GM19438 (cell line): Measurements from ENCODE around the gene SYDE1.

ENCODE experiments used
- ATAC-seq: cut with Tn5 transposase; IDR thresholded peaks from one replicate; pipeline ENCODE4 v1.9.1; 2021; ENCODE audit warnings: low read depth; ENCODE audit not compliant: unreplicated experiment

SYDE1 gene

DNA sequence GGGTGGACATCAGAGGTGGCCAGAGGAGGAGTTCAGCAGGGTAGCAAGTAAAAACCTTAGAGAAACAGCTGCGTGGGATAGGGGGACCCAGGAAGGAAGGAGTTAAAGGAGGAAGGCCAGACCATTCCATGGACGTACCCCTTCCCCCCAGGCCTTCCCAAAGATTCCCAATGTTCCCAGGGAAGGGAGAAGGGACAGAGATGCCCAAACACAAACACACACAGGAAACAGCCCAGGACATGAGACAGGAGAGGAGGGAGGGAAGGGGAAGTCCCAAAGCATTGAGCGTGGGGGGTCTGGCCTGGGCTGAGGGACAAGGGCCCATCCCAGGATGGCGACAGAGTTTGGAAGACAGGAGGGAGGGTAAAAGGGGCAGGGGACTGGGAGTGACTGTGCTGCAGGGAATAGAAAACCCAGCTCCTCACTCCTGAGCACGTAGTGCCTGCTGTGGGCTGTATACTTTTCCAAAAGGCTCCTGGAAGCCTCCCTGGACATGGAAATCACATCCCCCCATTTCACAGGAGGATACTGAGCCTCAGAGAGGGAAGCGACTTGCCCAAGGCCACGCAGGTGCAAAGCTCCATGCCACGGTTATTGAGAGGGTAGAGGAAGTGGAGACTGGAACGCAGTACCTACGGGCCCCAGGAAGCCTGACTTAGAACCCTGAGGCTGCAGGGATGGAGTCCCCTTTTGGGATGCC, 1.1 kb downstream of the SYDE1 start:
- ATAC-seq = no peak

DNA sequence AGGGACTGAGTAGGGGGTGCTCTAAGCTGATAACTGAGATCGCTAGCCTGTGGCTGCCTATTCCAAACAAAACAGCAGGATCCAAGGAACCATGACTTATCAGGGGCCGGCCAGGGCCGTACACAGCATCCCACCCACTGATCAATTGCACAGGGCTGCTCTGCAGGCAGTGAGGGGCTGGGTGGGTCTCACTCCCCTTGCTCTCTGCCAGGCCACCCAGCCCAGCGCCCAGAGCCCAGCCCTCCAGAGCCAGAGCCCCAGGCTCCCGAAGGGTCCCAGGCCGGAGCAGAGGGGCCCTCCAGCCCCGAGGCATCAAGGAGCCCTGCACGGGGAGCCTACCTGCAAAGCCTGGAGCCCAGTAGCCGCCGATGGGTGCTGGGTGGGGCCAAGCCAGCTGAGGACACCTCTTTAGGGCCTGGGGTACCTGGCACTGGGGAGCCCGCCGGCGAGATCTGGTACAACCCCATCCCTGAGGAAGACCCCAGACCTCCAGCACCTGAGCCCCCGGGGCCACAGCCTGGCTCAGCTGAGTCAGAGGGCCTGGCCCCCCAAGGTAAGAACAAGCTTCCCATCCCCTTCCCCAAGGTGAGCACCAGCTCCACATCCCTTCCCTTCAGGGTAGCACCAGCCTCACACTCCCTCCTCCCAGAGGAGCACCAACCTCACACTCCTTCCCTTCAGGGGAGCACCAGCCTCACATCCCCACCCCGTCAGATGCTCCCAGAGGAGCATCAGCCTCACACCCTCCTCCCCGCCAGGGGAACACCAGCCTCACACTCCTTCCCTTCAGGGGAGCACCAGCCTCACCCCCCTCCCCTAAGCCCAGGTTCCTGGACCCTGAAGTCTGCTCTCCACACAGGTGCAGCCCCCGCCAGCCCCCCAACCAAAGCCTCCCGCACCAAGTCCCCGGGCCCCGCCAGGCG, 1.9 kb downstream of the SYDE1 start:
- no peak for ATAC-seq

DNA sequence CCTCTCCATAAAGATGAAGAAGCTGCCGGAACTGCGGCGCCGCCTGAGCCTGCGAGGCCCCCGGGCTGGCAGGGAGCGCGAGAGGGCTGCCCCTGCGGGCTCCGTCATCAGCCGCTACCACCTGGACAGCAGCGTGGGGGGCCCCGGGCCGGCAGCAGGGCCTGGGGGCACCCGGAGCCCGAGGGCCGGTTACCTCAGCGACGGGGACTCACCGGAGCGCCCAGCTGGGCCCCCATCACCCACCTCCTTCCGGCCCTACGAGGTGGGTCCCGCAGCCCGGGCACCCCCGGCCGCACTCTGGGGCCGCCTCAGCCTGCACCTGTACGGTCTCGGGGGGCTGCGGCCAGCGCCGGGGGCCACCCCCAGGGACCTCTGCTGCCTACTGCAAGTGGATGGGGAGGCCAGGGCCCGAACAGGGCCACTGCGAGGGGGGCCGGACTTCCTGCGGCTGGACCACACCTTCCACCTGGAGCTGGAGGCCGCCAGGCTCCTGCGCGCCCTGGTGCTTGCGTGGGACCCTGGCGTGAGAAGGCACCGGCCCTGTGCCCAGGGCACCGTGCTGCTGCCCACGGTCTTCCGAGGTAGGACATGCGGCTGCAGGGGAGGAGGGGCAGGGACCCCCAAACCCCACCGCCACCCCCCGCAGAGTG, 2.7 kb downstream of the SYDE1 start:
- no peak for ATAC-seq

DNA sequence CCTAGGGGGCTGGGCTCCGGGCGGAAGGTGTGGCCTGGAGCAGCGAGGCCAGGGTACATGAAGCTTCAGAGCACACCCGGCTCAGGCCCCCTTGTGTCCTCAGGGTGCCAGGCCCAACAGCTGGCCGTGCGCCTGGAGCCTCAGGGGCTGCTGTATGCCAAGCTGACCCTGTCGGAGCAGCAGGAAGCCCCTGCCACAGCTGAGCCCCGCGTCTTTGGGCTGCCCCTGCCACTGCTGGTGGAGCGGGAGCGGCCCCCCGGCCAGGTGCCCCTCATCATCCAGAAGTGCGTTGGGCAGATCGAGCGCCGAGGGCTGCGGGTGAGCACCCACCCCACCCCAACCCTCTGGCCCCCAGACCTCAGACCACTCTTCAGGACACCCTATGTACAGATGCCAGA, 3.2 kb downstream of the SYDE1 start:
- no peak for ATAC-seq

DNA sequence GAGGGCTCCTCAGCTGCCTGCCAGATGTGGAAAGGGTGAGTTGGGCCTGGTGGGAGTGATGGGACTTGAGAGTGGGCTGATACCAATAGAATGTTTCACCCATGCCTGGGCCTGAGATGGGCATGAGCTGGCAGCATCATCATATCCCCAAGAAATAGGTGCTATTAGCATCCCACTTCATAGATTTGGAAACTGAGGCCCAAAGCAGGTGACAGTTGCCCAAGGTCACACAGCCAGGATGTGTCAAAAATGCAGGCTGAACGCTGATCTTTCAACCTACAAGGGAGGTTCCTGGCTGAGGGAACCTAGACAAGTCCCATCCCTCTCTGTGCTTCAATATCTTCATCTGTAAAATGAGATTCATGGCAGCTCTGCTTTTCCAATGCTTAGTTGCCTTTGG, 4.6 kb downstream of the SYDE1 start:
- ATAC-seq = no peak

DNA sequence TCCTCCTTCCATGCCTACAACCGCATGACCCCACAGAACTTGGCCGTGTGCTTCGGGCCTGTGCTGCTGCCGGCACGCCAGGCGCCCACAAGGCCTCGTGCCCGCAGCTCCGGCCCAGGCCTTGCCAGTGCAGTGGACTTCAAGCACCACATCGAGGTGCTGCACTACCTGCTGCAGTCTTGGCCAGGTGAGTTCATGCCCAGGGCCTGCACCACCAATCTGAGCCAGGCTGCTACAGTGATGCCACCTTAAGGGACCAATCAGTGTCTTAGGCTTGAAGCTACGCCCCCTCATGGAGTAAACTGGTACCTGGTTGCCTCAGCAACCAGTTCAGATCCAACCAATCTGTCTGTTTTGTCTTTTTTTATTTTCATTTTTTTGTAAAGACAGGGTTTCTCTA, 5.2 kb downstream of the SYDE1 start:
- no peak for ATAC-seq

DNA sequence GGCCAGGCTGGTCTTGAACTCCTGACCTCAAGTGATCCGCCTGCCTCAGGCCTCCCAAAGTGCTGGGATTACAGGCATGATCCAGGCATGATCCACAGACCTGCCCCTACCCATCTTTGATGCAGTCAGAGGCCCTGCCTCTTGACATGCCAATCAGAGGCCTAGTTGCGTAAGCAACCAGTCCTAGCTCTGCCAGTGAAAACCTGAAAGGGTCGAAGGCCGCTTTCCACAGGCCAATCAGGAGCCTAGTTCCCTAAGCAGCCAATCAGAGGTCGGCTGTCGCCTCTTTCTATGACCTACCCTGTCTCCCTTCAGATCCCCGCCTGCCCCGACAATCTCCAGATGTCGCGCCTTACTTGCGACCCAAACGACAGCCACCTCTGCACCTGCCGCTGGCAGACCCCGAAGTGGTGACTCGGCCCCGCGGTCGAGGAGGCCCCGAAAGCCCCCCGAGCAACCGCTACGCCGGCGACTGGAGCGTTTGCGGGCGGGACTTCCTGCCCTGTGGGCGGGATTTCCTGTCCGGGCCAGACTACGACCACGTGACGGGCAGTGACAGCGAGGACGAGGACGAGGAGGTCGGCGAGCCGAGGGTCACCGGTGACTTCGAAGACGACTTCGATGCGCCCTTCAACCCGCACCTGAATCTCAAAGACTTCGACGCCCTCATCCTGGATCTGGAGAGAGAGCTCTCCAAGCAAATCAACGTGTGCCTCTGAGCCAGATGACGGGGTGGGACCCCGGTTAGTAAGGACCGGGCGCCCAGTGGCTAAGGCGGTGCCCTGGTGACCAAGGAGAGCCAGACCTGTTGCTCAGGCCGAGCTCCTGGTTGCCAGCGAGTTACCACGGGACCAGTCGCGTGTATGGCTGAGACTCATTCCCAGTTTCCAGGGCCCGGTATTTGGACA, 6.3 kb downstream of the SYDE1 start:
- no peak for ATAC-seq

DNA sequence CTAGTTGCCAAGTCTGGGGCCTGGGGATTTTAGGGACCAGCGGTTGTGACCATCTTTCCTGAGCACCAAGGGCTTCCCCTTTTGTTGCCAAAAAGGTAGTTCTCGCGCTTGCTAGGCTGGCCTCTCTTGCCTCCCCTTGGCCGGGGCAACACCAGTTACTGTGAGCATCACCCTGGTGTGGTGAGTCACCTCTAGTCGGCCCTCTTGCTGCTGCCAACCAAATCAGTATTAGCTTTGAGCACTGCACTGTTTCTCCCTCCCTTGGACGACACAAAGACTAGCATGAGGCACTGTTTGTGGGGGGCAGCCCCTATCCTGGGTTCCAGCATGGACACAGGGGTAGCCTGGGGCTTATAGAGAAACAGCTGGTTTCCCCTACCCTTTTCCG, 6.9 kb downstream of the SYDE1 start:
- no peak for ATAC-seq

DNA sequence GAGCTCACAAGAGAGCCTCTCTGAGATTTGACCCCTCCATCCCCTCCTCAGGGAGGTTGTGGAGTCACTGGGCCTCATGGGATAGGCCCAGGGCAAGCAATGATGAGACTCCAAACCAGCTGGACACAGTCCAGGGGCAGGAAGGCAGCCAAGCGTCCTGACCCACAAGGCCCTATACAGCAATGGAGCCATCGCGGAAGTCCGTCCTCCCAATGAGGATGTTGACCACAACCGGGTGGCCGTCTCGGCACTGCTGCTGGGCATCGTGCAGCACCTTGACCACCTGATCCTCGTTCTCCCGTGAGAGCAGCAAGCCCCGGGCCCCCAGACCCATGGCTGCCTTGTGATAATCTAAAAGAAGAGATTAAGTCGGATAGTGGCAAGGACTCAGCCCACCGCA, 7.9 kb downstream of the SYDE1 start:
- no peak for ATAC-seq

DNA sequence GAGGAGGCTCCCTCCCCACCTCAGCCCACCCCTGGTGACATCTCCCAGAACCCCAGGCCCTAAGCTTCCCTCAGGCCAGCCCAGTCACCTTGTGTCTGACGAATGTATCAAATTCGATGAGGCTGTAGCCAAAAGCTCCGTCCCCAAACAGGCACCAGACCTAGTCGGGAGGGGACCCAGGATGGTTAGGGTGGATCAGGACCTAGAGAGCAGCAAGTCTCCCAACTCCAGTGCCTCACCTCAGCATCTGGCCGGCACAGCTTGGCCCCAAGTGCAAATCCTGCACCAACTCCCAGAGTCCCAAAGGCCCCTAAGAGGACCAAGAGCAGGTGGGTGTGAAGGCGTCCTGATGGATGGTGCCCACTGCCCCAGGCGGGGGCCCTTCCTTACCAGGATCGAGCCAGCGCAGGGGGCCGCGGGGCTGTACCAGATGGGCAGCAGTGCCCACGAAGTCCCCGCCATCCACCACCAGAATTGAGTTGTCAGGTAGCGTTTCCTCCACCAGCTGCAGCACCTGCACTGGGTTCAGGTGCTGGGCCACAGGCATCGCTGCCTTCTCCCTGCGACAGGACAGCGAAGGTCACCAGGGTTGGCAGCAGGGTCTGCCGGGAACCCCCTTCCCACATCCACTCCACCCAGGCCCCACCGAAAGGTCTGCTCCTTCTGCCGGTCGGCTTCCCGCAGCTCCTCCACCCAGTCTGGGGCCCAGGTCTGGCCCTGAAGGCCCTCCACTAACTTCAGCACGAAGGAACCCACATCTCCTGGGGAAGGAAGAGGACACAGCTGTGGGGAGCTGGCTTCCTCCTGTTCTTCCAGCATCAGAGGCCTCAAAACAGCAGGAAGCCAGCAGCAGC, 8.8 kb downstream of the SYDE1 start:
- no peak for ATAC-seq

DNA sequence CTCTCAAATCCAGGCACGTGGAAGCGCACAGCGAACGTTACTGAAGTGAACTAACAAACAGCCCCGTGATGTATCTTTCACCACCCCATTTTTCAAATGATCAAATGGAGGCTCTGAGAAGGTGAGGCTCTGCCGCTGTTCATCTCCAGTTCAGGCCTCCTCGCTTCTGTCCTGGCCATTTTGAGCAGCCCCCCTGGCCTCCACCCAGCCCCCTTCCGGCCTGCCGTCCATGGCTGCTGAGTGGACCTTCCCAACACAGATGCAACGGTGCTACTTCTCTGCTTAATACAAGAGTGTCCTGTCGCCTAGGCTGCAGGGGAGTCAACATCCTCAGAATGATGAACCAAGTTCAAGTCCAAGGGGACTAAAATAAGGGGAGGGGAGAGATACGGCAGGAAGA, 9.7 kb downstream of the SYDE1 start:
- no peak for ATAC-seq

DNA sequence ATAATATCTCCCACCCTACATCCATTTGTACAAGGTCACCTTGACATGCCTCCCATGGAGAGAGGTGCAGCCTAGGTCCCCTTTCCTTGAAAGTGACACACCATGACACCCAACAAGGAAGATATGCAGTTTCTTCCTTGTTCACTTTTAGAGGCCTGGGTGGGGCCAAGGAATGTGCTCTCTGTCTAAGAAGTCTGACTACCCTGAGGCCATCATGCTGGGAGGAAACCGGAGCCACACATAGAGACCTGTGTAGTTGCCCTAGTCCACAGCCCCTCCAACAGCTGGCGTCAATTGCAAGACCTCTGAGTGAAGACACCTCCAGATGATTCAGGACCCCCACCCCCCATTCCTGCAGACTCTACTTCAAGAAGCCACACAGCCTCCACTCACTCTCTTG, 11.0 kb downstream of the SYDE1 start:
- ATAC-seq = no peak

DNA sequence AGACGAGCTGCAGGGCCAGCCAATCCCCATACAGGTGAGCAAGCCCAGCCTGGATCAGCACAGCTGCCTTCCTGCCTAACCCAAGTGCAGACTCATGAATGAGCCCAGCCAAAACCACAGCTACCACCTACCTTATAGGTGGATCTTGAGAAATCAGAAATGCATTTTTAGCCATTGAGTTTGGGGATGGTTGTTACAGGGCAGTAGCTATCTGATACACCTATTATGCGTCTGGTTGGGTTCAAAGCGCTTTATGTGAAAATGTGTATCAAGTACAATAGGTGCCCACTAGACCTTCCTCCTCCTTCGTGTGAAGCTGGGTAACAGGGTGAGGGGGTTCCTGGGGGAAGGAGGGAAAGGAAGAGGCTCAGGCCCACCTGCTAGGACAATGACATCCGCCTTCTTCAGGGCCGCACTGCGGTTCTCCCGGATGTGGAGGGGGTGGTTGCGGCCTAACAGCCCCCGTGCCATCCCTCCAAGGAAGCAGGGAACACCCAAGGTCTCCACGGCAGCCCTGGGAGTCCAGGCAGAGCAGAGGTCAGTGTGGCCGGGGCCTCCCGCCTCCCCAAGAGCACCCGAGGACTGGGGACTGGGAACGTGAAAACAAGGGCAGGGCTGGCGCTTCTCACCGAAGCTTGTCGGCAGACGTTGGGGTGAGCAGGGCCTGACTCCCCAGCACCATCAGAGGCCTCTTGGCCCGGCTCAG, 11.7 kb downstream of the SYDE1 start:
- ATAC-seq = no peak

DNA sequence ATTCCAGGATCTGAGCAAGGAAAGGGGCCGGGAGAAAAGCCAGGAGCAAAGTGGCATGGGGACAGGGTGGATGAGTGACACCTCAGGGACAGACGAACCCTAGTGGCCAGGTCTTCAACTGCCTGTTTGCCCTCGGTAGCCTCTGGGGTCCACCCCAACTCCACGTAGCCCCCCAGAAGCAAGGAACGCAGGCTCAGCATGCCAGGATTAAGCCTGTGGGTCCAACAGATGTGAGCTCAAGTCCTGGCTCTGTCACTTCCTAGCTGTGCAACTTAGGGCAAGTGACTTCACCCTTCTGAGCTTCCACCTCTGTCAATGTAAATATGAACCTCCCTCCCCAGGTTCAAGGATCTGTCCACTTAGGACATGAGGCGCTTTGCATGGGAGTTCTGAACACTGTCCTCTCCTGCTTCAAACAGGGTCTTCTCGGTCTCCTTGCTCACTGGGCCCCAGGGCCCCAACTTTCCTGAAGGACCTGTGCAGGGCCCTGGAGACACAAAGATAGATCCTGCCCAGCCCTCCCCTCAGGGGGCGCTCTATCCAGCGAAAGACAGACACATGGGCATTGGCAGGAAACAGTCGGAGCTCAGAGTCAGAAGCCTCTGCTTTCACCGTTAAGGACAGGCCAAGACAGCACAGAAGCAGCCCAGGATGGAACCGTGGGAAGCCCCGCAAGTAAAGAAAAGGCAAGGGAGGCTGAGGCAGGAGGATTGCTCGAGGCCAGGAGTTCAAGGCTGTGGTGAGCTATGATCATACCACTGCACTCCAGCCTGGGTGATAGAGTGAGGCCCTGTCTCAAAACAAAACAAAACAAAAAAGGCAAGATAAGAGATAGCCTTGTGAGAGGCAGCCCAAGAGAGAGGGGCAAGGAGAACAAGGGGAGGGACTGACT, 13.2 kb downstream of the SYDE1 start:
- no peak for ATAC-seq

DNA sequence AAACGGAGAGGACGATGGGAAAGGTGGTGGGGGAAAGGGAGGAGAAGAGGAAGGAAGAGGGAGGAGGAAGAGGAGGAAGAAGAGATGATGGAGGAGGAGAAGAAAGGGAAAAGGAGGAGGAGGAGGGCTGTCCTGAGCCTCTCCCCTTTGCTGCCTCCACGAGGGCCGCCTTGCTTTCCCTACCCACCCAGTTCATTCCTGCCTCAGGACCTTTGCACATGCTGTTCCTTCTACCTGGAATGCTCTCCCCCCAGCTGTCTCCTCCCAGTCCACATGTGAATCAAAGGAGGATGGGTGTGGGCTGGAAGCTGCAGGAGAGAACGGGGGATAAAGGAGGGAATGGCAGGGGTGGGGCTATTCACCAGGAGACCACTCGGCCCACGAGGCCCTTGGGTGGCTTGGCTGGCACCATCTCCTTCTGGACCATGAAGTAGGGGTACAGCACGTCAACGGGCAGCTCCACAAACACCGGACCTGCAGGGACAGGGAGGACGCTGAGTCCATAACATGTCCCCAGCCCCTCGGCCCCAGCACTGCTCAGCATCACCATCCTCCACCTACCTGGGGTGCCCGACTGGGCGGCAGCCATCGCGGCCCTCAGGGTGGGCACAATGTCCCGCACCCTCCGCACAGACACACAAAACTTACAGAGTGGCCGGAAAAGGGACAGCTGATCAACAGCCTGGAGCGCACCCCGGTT, 15.3 kb downstream of the SYDE1 start:
- ATAC-seq = no peak

DNA sequence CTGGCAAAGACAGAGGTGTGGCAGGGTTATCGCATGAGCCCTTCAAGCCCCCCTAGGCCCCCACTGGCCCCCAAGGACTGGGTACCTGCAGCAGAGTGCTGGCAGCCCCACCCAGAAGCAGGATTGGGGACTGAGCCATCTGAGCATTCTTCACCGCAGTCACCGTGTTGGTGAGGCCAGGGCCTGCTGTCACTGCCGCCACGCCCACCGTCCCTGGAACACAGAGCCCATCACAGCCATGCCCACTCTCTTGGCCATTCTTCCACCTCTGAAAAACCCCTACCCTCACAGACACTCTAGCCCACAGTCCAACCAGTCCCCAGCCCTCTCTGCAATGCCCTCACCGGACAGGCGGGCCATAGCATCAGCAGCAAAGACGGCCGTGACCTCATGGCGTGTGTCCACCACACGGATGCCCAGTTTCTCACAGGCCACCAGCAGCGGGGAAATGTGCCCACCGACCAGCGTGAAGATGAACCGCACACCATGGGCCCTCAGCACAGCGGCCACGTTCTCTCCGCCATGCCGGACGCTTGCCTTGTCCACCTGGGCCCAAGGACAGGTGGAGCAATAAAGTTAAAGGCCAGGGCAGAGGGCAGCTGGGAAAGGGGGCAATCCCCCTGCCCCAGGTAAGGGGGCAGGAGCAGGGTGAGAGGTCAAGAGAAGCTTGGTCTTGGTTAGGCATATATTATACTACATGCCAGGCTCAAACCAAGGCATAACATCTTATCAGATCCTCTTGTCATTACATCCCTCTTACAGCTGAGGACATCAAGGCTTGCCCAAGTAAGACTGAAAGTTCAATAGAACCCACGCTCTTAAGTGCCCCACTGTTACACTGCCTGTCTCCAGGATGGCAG, 16.1 kb downstream of the SYDE1 start:
- no peak for ATAC-seq

DNA sequence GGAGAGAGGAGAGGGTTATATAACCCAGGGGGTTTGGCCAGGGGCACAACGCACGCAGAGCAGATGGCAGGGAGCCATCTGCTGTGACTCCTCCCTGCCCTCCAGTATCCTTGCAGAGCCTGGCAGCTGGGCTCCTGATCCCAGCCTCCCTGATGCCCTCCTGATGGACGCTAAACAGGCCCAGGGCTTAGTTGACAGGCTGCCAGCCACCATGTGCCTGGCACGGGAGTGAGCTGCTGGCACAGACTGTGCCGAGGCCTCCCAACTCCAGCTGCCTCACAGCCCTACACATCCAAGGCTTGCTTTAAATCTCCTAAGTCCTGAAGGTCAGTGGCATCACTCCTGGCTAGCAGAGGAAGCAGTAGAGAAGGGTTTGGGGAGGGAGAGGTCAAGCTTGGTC, 16.7 kb downstream of the SYDE1 start:
- ATAC-seq = no peak
